Activated T-cell treated with anti-CD3 and anti-CD28 coated beads, Interleukin-2, amount 50 U/mL, for 4 hours (primary cell): Measurements from ENCODE around the gene CARD9. TPM values are rescaled to one million over a fixed set of nuclear protein-coding genes. Genes with fewer than 3 reads are reported as not detected.

ENCODE experiments used
- ATAC-seq, 2 donors: fragments of 200-7000 bp; cut with Tn5 transposase; one replicate each; pipeline ENCODE4 v1.10.0; 2021
- DNase-seq: peaks from one replicate; pipeline ENCODE4 v3.0.0-alpha.2; 2020
- H3K27me3 Mint-ChIP-seq: one replicate; pipeline ENCODE4 v1.8.0; 2021; ENCODE audit warnings: low read depth, mixed read lengths
- H3K36me3 Mint-ChIP-seq: one replicate; pipeline ENCODE4 v1.8.0; 2022; ENCODE audit warnings: mixed read lengths; ENCODE audit not compliant: insufficient read depth
- H3K4me1 Mint-ChIP-seq: one replicate; pipeline ENCODE4 v1.8.0; 2021; ENCODE audit warnings: low read depth, mixed read lengths
- H3K4me3 Mint-ChIP-seq: one replicate; pipeline ENCODE4 v1.8.0; 2021; ENCODE audit warnings: mild to moderate bottlenecking, moderate library complexity, mixed read lengths
- H3K9me3 Mint-ChIP-seq: one replicate; pipeline ENCODE4 v1.8.0; 2021; ENCODE audit warnings: mixed read lengths
- total RNA-seq, 3 donors: library from RNA; stranded (reverse); gene quantifications; one replicate each; pipeline ENCODE4 v1.2.1, GENCODE V29; 2021

Gene CARD9
- total RNA-seq, 3 donors from 2014 or later, result 1.4 to 3.4 (median 2.4) TPM

DNA sequence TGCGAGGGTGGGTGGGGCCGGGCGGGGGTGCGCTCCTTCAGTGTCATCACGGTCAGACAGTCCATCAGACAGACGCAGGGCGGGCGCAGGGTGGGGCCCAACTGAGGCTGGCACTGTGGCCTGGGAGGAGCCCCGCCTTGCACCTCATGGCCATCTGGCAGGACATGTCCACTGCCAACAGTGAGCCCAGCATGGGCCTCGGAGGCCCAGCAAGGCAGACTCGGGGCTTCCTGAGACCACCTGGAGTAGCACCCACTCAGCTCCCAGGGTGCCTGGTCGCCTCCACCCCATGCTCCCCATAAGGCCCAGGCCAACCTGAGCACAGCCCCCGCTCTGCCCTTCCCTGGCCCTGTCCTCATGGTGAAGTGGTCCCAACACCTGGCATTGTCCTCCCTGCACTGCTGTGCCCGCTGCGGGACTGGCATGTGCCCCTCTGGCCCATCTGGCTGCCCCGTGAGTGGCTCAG, 54.7 kb downstream of the CARD9 start:
- H3K9me3 Mint-ChIP-seq, result peaks cover 5% of the 10 kb centered on the region
- H3K36me3 Mint-ChIP-seq, result no peaks in the 10 kb centered on the region
- no peaks in the 10 kb centered on the region for H3K27me3 Mint-ChIP-seq
- ATAC-seq (no peak), DNase-seq (no peak)
- H3K4me3 Mint-ChIP-seq, result no peak overlapping the region
- peaks cover 2% of the 10 kb centered on the region for H3K4me1 Mint-ChIP-seq

DNA sequence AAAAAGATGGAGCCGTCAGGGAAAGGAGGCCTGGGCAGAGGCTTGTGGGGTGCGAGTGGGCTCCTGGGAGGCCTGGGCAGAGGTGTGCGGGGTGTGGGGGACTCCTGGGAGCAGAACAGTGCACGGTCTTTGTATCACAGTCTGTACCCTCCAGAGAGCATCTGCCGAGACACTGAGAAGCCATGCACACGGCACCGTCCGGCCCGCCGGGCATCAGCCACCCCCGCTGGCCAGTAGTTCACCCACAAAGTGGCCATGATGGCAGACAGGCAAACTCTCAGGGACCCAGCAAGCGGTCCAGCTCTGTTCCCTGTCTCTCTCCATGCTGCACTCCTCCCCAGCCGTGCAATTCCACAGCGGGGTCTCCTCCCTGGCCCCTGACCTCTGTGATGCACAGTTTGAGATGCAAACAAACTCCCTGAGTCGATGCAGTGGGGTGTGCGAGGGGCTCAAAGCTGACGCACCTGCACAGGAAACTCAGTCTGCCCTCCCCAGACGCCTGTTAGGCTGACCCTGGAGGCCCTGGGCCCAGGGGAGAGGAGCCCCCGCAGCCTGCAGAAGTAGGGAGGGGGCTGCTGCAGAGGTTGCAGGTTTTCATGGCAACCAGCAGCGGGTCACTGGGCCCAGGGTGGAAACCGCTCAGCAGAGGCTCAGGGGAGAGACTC, 55.2 kb downstream of the CARD9 start:
- Mint-ChIP-seq H3K9me3 (peaks cover 5% of the 10 kb centered on the region), H3K36me3 (no peaks in the 10 kb centered on the region), H3K27me3 (no peaks in the 10 kb centered on the region), H3K4me3 (no peak overlapping the region), H3K4me1 (peaks cover under 1% of the 10 kb centered on the region)
- DNase-seq (no peak), ATAC-seq (no peak)

DNA sequence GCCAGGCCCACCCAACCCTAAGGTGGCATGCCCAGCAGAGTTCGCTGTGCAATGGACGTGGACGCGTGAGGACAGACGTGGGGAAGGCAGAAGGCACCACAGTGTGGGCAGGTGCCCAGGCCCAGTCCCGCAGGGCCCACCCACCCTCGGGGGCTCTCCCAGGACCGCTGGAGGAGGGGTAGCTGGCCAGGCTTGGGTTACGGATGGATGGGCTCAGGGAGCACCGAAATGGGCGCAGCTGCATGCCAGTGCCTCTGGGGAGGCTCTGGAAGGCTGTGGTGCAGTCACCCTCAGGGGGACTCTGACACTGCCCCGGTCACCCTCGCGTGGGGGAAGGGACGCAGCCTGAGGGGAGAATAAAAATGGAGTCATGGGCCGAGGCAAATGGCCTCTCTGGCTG, 55.8 kb downstream of the CARD9 start:
- no peaks in the 10 kb centered on the region for H3K36me3 Mint-ChIP-seq
- H3K4me3 Mint-ChIP-seq, result no peak overlapping the region
- no peaks in the 10 kb centered on the region for H3K27me3 Mint-ChIP-seq
- no peak for ATAC-seq
- H3K4me1 Mint-ChIP-seq, result no peaks in the 10 kb centered on the region
- no peak for DNase-seq
- H3K9me3 Mint-ChIP-seq, result peaks cover 5% of the 10 kb centered on the region

DNA sequence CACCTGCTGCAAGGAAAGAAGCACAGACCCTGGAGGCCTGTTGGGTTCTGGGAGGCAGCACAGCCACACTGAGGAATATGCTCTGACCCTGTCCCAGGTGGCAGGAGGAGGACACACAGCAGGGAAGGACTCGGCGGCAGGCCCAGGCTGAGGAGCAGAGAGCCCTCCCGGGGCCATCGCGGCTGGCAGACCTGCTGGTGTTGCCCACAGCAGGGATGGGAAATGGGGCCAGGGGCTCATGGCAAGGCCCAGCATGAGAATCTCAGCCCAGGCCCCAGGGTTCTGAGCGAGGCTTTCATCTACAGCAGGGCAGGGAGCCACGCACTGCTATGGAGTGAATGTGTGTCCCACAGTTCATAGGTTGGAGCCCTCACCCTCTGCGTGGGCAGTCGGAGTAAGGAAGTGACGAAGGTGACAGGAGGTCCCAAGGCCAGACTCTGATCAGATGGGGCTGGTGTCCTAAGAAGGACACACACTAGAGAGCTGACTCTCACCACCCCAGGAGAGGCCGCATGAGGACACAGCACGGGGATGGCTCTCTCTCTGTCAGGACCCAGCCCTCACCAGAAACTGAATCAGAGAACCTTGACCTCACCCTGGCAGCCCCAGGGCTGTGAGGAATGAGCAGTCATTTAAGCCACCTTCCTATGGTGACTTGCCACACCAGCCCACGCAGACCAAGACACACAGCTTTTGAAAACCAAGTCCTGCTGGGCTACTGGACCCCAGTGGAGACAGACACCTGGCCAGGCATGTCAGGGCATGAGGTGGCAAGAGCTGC, 56.4 kb downstream of the CARD9 start:
- no peaks in the 10 kb centered on the region for H3K36me3 Mint-ChIP-seq
- H3K4me3 Mint-ChIP-seq, result no peak overlapping the region
- ATAC-seq (no peak), DNase-seq (no peak)
- peaks cover 5% of the 10 kb centered on the region for H3K9me3 Mint-ChIP-seq
- H3K27me3 Mint-ChIP-seq, result no peaks in the 10 kb centered on the region
- H3K4me1 Mint-ChIP-seq, result no peaks in the 10 kb centered on the region

DNA sequence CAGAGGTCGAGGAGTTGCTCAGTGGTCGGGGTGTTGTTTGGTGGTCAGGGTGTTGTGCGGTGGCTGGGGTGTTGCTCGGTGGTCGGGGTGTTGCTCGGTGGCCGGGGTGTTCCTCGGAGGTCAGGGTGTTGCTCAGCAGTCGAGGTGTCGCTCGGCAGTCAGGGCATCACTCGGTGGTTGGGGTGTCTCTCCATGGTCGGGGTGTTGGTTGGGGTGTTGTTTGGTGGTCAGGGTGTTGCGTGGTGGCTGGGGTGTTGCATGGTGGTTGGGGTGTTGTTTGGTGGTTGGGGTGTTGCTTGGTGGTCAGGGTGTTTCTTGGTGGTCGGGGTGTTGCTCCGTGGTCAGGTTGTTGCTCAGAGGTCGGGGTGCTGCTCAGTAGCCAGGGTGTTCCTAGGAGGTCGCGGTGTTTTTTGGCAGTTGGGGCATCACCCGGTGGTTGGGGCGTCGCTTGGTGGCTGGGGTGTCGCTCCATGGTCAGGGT, 57.2 kb downstream of the CARD9 start:
- H3K9me3 Mint-ChIP-seq, result peaks cover 5% of the 10 kb centered on the region
- no peaks in the 10 kb centered on the region for H3K36me3 Mint-ChIP-seq
- H3K4me1 Mint-ChIP-seq, result no peaks in the 10 kb centered on the region
- peak; percentile 20 to 51 for ATAC-seq
- no peaks in the 10 kb centered on the region for H3K27me3 Mint-ChIP-seq
- DNase-seq, result no peak
- no peak overlapping the region for H3K4me3 Mint-ChIP-seq

DNA sequence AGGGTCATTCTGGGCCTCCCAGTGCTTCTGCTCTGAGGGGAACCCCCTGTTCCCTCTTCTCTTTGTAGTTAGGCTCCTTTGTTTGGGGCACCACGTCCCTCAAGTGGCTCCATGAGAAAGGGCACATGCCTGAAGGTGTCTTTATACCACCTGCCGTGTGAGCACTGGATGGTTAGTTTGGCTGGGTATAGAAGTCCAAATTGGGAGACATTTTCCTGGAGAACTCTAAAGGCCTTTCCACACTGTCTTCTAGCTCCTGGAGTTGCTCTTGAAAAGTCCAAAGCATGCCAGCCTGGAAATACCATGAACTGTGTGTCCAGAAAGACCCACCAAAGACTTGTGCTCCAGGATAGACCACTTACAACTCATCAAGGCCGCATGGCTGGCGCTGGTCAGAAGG, 58.5 kb downstream of the CARD9 start:
- Mint-ChIP-seq H3K27me3 (no peaks in the 10 kb centered on the region), H3K9me3 (peaks cover 5% of the 10 kb centered on the region), H3K4me3 (no peak overlapping the region), H3K36me3 (no peaks in the 10 kb centered on the region), H3K4me1 (no peaks in the 10 kb centered on the region)
- no peak for ATAC-seq
- DNase-seq, result no peak

DNA sequence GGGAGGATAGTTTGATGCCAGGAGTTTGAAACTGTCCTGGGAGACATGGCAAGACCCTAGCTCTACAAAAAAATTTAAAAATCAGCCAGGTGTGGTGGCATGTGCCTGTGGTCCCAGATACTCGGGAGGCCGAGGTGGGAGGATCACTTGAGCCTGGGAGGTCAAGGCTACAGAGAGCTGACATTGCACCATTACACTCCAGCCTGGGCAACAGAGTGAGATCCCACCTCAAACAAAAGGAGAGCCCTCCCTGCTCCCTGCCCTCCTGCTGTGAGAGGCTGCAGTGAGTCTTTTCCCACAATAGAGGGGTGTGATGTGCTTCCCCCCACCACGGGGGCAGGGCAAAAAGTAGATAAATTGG, 59.4 kb downstream of the CARD9 start:
- DNase-seq, result no peak
- Mint-ChIP-seq H3K27me3 (no peaks in the 10 kb centered on the region), H3K9me3 (peaks cover 5% of the 10 kb centered on the region), H3K36me3 (no peaks in the 10 kb centered on the region), H3K4me1 (no peaks in the 10 kb centered on the region), H3K4me3 (no peak overlapping the region)
- ATAC-seq, result no peak

Other genes starting within 250 kb of the CARD9 start
- gene LHX3, start 168.5 kb downstream of the CARD9 start, total RNA-seq, result under 1 TPM in 2 of 3 donors, not detected in 1; 0.08 to 0.11 TPM
- gene QSOX2, start 127.9 kb downstream of the CARD9 start, total RNA-seq, result 10 to 100 TPM; 26.9 to 30.3 (median 27.5) TPM
- under 1 TPM in 1 of 3 donors, not detected in 2; 0.11 TPM for gene CCDC187, start 69.6 kb downstream of the CARD9 start, total RNA-seq
- 10 to 100 TPM; 12.8 to 13.6 (median 13.4) TPM for gene GPSM1, start 46.1 kb downstream of the CARD9 start, total RNA-seq
- 10 to 100 TPM; 75.5 to 82.7 (median 75.5) TPM for gene DNLZ, start 9.9 kb downstream of the CARD9 start, total RNA-seq
- gene SNAPC4, start 26.5 kb upstream of the CARD9 start, total RNA-seq, result 10 to 100 TPM; 43.7 to 48.0 (median 44.5) TPM
- 10 to 100 TPM; 52.8 to 65.0 (median 59.9) TPM for gene ENTR1, start 36.9 kb upstream of the CARD9 start, total RNA-seq
- gene PMPCA, start 37.0 kb upstream of the CARD9 start, total RNA-seq, result 10 to 100 TPM; 85.8 to 95.5 (median 94.7) TPM
- gene INPP5E, start 66.2 kb upstream of the CARD9 start, total RNA-seq, result 10 to 100 TPM; 20.7 to 25.2 (median 22.5) TPM
- 10 to 100 TPM; 76.6 to 84.0 (median 78.9) TPM for gene SEC16A, start 109.4 kb upstream of the CARD9 start, total RNA-seq
- gene NOTCH1, start 172.4 kb upstream of the CARD9 start, total RNA-seq, result 100 to 1,000 TPM; 124 to 128 (median 125) TPM